MM.1S (cell line): Measurements from ENCODE around the gene E2F7.
A peak's percentile ranks its signal among the peaks of the same experiment; 100 is the strongest.

ENCODE experiments used
- DNase-seq: peaks from one replicate; pipeline ENCODE4 v3.0.0-alpha.2; 2015
- H2AFZ ChIP-seq: fragments of 300-600 bp; sonication (generic); 2 replicates; pipeline ENCODE4 v1.6.0; 2016; ENCODE audit warnings: antibody characterized with exemption, low read length
- H3F3A ChIP-seq: fragments of 300-600 bp; sonication (generic); 2 replicates; pipeline ENCODE4 v1.6.1; 2016; ENCODE audit warnings: mild to moderate bottlenecking, antibody characterized with exemption, low read length, moderate library complexity, mixed read lengths; ENCODE audit not compliant: insufficient read depth
- H3K27ac ChIP-seq: fragments of 300-600 bp; sonication (generic); 2 replicates; pipeline ENCODE4 v1.5.1; 2016; ENCODE audit warnings: mild to moderate bottlenecking, low read length
- H3K27me3 ChIP-seq: fragments of 300-600 bp; sonication (generic); replicated peaks from 2 replicates; pipeline ENCODE4 v1.6.0; 2016; ENCODE audit warnings: low read length; ENCODE audit not compliant: insufficient read depth
- H3K36me3 ChIP-seq: fragments of 300-600 bp; sonication (generic); replicated peaks from 2 replicates; pipeline ENCODE4 v1.6.1; 2016; ENCODE audit warnings: mild to moderate bottlenecking, low read length, mixed read lengths; ENCODE audit not compliant: insufficient read depth
- H3K4me1 ChIP-seq: fragments of 300-600 bp; sonication (generic); 2 replicates; pipeline ENCODE4 v1.6.1; 2016; ENCODE audit warnings: low read length, mixed read lengths
- H3K4me2 ChIP-seq: fragments of 300-600 bp; sonication (generic); 2 replicates; pipeline ENCODE4 v1.6.0; 2016; ENCODE audit warnings: low read depth, low read length
- H3K4me3 ChIP-seq: fragments of 300-600 bp; sonication (generic); 2 replicates; pipeline ENCODE4 v1.5.1; 2016; ENCODE audit warnings: low read length, mixed read lengths
- H3K79me2 ChIP-seq: fragments of 300-600 bp; sonication (generic); 2 replicates; pipeline ENCODE4 v1.6.1; 2016; ENCODE audit warnings: mixed run types, low read length, mixed read lengths
- H3K9ac ChIP-seq: fragments of 300-600 bp; sonication (generic); 2 replicates; pipeline ENCODE4 v1.6.1; 2016; ENCODE audit warnings: low read length, mixed read lengths
- H3K9me2 ChIP-seq: fragments of 300-600 bp; sonication (generic); replicated peaks from 2 replicates; pipeline ENCODE4 v1.6.1; 2016; ENCODE audit warnings: mild to moderate bottlenecking, low read length, mixed read lengths; ENCODE audit not compliant: insufficient read depth
- H3K9me3 ChIP-seq: fragments of 300-600 bp; sonication (generic); replicated peaks from 2 replicates; pipeline ENCODE4 v1.6.1; 2016; ENCODE audit warnings: mild to moderate bottlenecking, low read length, mixed read lengths; ENCODE audit not compliant: insufficient read depth
- H4K20me1 ChIP-seq: fragments of 300-600 bp; sonication (generic); 2 replicates; pipeline ENCODE4 v1.6.1; 2016; ENCODE audit warnings: mild to moderate bottlenecking, low read length, moderate library complexity, mixed read lengths; ENCODE audit not compliant: insufficient read depth
- CTCF ChIP-seq: fragments of 300-600 bp; sonication (generic); IDR thresholded peaks from 2 replicates; pipeline ENCODE4 v1.5.1; 2016; ENCODE audit warnings: antibody characterized with exemption, low read length, mixed read lengths
- EZH2 ChIP-seq: fragments of 300-600 bp; sonication (generic); optimal IDR thresholded peaks from 2 replicates; pipeline ENCODE3; 2017; ENCODE audit warnings: low read depth, mild to moderate bottlenecking, antibody characterized with exemption, low read length, mixed read lengths
- EZH2phosphoT487 ChIP-seq: fragments of 300-600 bp; sonication (generic); IDR thresholded peaks from 2 replicates; pipeline ENCODE4 v1.6.1; 2018; ENCODE audit warnings: antibody characterized with exemption, low read length

The E2F7 gene

GRCh38 chr12:77064896-77065360, 441 bp downstream of the E2F7 start:
- Histone ChIP-seq H3K4me1 (peaks cover 29% of the 10 kb centered on the region), H3K9me2 (no peaks in the 10 kb centered on the region), H3K9me3 (no peaks in the 10 kb centered on the region), H3F3A (peaks cover 49% of the 10 kb centered on the region), H3K4me2 (peak overlapping the region; percentile 79), H3K79me2 (peaks cover 49% of the 10 kb centered on the region), H3K9ac (peak overlapping the region; percentile 95), H3K27ac (peak overlapping the region; percentile 93), H3K27me3 (no peaks in the 10 kb centered on the region), H2AFZ (peak overlapping the region; percentile 46; the same call in 1 of the 2 replicates), H3K36me3 (no peaks in the 10 kb centered on the region), H4K20me1 (no peaks in the 10 kb centered on the region), H3K4me3 (peak overlapping the region; percentile 98)
- peak; percentile 23 for DNase-seq
- no peak for TF ChIP-seq EZH2

GRCh38 chr12:77062846-77063461, 2.4 kb downstream of the E2F7 start:
- Histone ChIP-seq H3K36me3 (0 out of 2 replicates have a peak, but pooled peaks cover 4% of the 10 kb centered on the region), H3K4me2 (peak overlapping the region; percentile 79), H3K4me1 (peaks cover 31% of the 10 kb centered on the region), H3K27me3 (no peaks in the 10 kb centered on the region), H3K9me3 (no peaks in the 10 kb centered on the region), H3F3A (peaks cover 49% of the 10 kb centered on the region), H3K9ac (peak overlapping the region; percentile 95), H3K4me3 (peak overlapping the region; percentile 98), H2AFZ (no peak overlapping the region), H3K27ac (peak overlapping the region; percentile 93), H3K9me2 (no peaks in the 10 kb centered on the region), H3K79me2 (peaks cover 69% of the 10 kb centered on the region), H4K20me1 (peaks cover 4% of the 10 kb centered on the region; the same call in 1 of the 2 replicates)
- DNase-seq = peak; percentile 86
- TF ChIP-seq EZH2 (no peak), EZH2phosphoT487 (no peak)

- Histone ChIP-seq H3K27ac (peak overlapping the region; percentile 93), H3K27me3 (no peaks in the 10 kb centered on the region), H3F3A (peaks cover 49% of the 10 kb centered on the region), H3K9ac (peak overlapping the region; percentile 95), H3K9me3 (no peaks in the 10 kb centered on the region), H3K4me2 (peak overlapping the region; percentile 79), H3K4me3 (peak overlapping the region; percentile 98), H4K20me1 (peaks cover 4% of the 10 kb centered on the region; the same call in 1 of the 2 replicates), H3K9me2 (no peaks in the 10 kb centered on the region), H2AFZ (no peak overlapping the region), H3K4me1 (peaks cover 31% of the 10 kb centered on the region), H3K79me2 (peaks cover 75% of the 10 kb centered on the region), H3K36me3 (0 out of 2 replicates have a peak, but pooled peaks cover 4% of the 10 kb centered on the region)
- TF ChIP-seq CTCF (no peak), EZH2phosphoT487 (no peak), EZH2 (no peak)
- no peak for DNase-seq
These were observed 3.0 kb downstream of the E2F7 start for GRCh38 chr12:77062396-77062795.

- H3K9ac ChIP-seq = peak overlapping the region; percentile 95
- H3K27ac ChIP-seq = peak overlapping the region; percentile 93
- no peaks in the 10 kb centered on the region for H3K9me2 ChIP-seq
- H3F3A ChIP-seq = peaks cover 49% of the 10 kb centered on the region
- H3K9me3 ChIP-seq = no peaks in the 10 kb centered on the region
- DNase-seq = peak; percentile 64
- peak overlapping the region; percentile 79 for H3K4me2 ChIP-seq
- H4K20me1 ChIP-seq = peaks cover 4% of the 10 kb centered on the region; the same call in 1 of the 2 replicates
- H3K36me3 ChIP-seq = peaks cover 4% of the 10 kb centered on the region; the same call in 1 of the 2 replicates
- TF ChIP-seq EZH2 = no peak
- TF ChIP-seq CTCF = no peak
- TF ChIP-seq EZH2phosphoT487 = no peak
- peak overlapping the region; percentile 98 for H3K4me3 ChIP-seq
- no peaks in the 10 kb centered on the region for H3K27me3 ChIP-seq
- H3K79me2 ChIP-seq = peaks cover 90% of the 10 kb centered on the region
- no peak overlapping the region for H2AFZ ChIP-seq
- peaks cover 31% of the 10 kb centered on the region for H3K4me1 ChIP-seq
These were observed 4.5 kb downstream of the E2F7 start for GRCh38 chr12:77060883-77061240.
